ENCODE measurements around the gene EIF2D.
"Not testable (repeated sequence)": the region's sequence is repeated elsewhere in the genome, so short reads cannot be mapped to it uniquely, and the experiment has no call there.

The EIF2D gene
- total RNA-seq = 48.2 to 65.7 (median 48.5) reads per million in 3 experiments

DNA sequence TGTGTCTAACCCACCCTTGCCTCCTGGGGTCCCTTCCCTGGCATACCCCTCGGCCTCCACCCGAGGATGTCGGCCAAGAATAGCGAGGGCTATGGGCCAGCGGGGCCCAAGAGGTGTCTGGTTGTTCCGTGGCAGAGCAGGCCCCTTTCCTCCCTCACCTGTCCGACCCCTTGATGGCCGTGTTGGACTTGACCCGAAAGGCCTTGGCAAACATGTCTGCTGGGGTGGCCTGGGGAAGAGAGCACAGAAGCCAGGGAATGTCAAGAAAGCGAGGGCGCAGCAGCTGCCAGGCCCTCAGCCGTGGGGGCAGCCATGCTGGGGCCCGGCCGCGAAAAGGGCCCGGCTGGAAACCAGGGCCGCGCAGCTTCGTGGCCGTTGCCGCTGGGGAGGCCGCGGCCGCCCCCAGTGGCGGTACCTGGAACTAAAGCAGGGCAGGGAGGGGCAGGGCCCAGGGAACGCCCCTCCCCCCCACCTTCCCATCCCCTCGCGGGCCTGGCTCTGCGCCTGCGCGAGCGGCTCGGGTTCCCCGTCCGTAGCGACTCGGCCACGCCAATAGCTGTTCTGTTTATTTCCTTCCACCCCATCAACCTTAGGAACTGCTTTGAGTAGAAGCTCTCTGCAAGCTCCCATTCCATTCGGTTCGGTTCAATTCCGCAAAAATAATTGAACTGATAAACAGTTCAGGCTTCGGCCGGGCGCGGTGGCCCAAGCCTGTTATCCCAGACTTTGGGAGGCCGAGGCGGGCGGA, at the start of gene EIF2D:
EIF2D (minus strand) TSS at position 337 of the 748 bp plus-strand sequence; CDS start at position 214, 123 bp downstream.
- peak; percentile 91 for DNase-seq

DNA sequence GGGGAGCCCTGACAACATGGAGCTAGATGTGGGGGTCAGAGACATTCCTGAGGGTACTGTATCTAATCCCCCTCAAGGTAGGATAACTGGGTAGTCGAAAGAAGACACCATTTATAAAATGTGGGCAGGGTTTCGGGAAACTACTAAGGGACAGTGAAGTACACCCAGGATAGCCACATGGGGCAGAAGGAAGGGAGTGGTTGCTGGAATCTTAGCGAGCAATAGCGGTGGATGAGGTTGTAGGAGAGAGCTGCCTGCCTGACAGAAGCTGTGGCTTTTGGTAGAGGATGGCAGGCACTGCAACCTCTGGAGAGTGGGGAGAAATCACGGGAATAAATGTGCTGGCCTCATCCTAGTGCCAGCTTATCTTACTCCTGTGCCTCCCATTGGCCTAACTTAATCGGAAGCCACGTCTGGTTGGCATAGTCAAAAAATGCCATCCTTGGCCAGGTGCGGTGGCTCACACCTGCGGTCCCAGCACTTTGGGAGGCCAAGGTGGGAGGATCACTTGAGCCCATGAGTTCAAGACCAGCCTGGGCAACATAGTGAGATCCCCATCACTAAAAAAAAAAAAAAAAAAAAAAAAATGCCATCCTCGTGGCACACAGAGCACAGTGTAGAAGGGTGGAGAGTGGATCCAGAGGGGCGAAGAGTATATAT, 49.0 kb upstream of the EIF2D start:
- no peak for DNase-seq

GRCh38 chr1:206660136-206660535, 47.9 kb upstream of the EIF2D start:
- no peak for DNase-seq

DNA sequence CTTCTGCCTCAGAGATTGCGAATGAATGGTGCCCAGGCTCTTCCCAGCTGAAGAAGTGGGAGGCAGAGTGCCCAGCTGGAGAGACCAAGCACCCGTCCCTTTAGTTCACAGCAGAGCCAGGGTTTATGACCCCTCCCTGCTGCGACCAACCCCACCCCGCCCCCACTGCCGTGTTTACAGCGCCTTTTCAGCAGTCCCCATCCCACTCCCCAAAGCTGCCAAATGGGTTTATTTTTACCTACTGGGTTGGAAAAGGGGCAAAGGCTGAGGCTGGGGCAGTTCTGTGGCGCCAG, 46.7 kb upstream of the EIF2D start:
- no peak for DNase-seq

DNA sequence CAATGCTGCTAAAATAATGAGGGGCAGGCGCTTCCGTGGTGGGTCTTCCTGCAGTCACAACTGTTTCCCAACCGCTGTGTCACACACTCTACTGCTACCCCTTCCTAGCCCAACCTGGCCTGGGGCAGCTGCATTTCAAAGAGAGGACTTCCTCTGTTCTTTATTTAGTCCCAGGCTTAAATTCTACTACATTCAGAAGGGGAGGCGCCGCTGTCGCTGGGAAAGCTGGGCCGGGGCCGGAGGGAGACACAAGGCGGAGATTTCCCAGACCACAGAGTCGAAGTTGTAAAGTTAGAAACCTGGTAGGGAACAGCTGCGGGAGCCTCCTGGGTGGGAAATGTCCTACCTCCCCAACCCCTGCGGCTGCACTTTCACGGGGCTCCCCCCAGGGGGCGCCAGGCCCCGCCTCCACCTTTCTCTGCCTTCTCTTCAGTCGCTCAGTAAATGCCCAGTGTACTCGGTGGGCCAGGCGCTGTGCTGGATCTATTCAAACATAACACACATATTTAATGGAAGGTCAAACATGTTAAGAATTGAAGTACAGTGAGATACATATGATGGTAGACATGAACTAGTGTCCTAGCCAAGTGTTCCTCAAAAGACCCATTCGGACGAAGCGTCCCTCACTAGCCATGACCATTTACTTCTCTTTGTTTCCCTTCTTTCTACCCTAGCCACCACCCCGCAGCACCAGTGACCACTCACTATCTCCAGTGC, 46.2 kb upstream of the EIF2D start:
- DNase-seq = peak; percentile 43

DNA sequence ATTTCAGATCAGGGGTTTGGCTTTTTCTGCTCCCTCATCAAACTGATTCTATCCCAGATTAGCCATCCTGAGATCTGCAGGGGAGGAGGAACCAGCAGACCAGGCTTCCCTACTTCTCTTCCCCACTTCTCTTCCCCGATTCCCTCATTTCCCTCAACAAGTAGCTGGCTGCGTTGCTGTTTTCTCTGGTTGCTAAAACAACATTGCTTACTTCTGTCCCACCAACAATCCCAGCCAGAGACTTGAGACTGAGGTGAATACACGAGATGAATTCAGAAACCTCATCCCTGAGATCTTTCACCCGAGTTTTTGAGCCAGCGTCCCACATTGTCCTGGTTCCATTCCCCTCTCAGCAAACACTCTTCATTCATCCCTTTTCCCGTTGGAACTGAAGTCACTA, 45.5 kb upstream of the EIF2D start:
- DNase-seq = no peak

- no peak for DNase-seq
These were observed 44.7 kb upstream of the EIF2D start for GRCh38 chr1:206656936-206657335.

GRCh38 chr1:206655471-206655882, 43.2 kb upstream of the EIF2D start:
- DNase-seq = no peak

DNA sequence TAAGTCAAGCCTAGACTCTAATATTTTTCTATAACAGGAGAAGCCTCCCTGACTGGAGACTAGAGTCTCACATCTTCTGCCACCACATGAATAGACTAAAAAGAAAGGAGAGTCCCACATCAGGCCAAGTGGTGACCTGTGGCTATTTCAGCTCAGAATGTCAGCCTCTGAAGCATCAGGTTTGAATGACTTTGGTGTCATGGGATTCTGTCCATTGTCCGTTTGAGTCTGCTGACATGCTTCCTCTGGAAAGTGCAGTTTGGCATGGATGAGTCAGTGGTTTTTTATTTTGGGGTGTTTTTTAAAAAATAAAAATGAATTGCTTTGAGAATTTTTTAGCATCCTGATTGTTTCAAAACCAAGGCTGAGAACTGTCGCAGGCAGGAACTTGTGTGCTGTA, 42.6 kb upstream of the EIF2D start:
- no peak for DNase-seq

GRCh38 chr1:206653715-206654459, 41.6 kb upstream of the EIF2D start:
- no peak for DNase-seq

DNA sequence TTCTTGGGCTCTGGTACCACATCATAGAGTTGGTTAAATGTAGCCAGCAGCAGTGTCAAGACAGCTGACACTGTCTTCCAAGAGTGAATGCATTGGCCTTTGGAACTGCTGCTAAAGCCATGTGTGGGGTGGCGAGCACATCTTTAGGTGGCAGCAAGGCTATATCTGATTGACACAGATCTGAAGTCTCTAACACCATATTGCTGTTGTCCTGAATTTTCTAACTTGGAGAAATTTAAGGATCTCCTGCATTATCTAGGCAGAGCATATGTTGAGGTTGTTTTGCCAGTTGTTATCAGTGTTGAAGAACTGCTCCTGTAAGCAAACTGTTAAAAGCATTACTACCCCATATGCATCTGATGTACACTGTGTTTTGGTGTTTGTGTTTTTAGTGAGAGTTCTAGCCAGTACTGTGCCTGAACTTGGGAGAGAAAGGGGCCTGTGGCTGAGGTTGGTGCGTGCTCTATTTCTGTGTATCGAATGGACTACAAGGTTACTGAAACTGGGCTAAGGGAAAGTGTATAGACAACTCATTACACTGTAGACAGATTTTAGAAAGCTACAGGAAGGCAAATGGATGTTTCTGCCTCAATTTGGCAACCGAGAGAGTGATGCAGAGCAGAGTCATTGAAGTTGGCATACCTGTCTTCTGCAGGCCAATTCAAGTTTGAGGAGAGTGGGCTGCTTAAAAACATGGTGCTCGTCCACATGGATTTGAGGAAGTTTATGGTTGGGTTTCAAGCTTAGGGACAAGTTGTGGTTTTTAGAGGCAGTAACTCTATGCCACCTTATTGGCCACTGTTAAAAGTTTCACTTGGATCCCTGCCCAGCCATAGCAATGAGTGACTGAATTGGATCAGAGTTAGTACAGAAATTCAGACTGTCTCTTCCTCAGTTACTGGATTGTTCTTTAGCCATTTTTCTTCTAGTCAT, 40.0 kb upstream of the EIF2D start:
- no peak for DNase-seq

- DNase-seq = no peak
These were observed 38.7 kb upstream of the EIF2D start for GRCh38 chr1:206651014-206651413.

- no peak for DNase-seq
These were observed 37.1 kb upstream of the EIF2D start for GRCh38 chr1:206649261-206649921.

DNA sequence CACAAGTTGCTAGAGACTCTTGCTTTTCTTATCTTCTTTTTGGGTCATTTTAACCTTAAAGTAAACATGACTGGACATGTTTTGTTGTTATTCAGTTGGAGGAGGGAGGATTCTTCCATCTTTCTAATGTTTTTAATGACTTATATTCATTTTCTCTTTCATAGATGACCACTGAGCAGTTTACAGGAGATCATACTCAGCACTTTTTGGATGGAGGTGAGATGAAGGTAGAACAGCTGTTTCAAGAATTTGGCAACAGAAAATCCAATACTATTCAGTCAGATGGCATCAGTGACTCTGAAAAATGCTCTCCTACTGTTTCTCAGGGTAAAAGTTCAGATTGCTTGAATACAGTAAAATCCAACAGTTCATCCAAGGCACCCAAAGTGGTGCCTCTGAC, 35.0 kb upstream of the EIF2D start:
- no peak for DNase-seq

DNA sequence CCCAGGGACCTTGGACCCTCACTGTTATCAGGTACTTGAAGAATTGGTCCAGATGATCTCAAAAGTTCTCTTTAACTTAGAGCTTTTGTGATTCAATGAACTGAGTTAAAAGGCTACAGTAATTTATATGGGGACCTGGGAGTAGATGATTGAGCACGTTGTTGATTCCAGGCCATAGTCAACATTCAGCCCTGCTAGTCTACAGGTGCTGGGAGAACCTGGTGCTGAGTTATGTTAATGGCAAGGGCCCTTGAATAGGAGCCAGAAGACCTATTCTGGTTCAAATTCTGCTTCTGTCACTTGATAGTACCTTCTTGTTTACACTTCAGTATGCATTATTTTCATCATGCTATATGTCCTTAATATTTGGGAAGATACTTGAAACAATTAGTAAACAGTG, 34.2 kb upstream of the EIF2D start:
- no peak for DNase-seq

DNA sequence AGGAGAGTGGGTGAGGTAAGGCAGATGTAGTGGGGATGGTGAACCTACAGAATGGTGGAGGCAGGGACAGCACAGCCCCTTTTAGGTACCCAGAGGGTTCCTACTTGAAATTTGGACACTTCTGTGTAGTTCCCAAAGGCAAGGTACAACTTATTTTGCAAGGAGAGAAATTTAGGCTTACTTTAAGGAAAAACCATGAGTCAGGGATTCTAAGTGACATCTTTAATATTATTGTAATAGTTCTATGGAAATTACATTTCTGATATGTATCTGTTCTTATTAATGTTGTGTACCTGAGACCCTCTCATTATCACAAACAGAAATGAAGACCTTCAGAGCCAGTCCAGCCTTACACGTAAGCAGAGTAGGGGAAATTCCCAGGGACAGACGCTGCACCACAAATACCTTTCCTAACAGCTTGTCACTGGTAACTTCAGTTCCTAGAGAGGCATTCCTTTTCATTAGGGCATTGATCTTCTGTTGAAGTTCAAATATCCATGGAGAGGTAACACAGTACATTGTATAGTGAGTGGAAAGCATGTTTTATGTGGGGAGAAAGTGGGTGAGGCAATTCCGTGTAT, 30.9 kb upstream of the EIF2D start:
- DNase-seq = no peak

DNA sequence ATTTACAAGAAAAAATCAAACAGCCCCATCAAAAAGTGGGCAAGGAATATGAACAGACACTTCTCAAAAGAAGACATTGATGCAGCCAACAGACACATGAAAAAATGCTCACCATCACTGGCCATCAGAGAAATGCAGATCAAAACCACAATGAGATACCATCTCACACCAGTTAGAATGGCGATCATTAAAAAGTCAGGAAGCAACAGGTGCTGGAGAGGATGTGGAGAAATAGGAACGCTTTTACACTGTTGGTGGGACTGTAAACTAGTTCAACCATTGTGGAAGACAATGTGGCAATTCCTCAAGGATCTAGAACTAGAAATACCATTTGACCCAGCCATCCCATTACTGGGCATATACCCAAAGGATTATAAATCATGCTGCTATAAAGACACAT, 29.8 kb upstream of the EIF2D start:
- not testable (repeated sequence) for DNase-seq

- DNase-seq = no peak
These were observed 25.3 kb upstream of the EIF2D start for GRCh38 chr1:206637605-206638004.

GRCh38 chr1:206636671-206637070, 24.4 kb upstream of the EIF2D start:
- no peak for DNase-seq

DNA sequence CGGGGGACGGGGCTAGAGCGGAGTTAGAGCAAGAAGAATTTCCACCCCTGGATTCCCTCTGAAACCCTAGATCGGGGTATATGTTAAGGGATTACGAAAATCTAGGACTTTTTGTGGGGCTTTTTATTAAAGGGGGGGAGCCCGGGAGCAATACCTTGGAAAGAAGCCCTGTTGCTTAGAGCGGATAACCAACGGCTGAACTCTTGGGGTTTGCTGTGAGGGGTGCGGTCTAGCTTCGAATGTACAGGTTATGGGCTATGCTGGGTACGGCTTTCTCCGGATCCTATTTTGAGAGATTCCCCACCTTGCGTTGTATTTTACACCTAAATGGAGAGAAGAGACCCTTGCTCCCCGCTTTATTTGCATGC, 23.7 kb upstream of the EIF2D start:
- DNase-seq = no peak

Measured in central memory CD4-positive, alpha-beta T cell (primary cell).